Mesendoderm (in vitro differentiated cells): Measurements from ENCODE around the gene MRM2.

Experiments used
- DNase-seq: peaks from one replicate; pipeline ENCODE4 v3.0.0; 2013
- H2AK5ac ChIP-seq: 2 replicates; pipeline ENCODE4 v1.6.1; 2013; ENCODE audit warnings: low read length, inconsistent platforms
- H2BK120ac ChIP-seq: 2 replicates; pipeline ENCODE4 v1.6.1; 2013; ENCODE audit warnings: low read depth, mild to moderate bottlenecking, low read length, moderate library complexity, mixed read lengths
- H2BK15ac ChIP-seq: replicated peaks from 2 replicates; pipeline ENCODE4 v1.6.1; 2013; ENCODE audit warnings: low read depth, mild to moderate bottlenecking, moderate library complexity
- H2BK5ac ChIP-seq: 2 replicates; pipeline ENCODE4 v1.6.1; 2013; ENCODE audit warnings: low read length, inconsistent platforms
- H3K18ac ChIP-seq: 2 replicates; pipeline ENCODE4 v1.6.1; 2013; ENCODE audit warnings: mild to moderate bottlenecking, low read length, mixed read lengths
- H3K23ac ChIP-seq: one replicate; pipeline ENCODE4 v1.6.1; 2013; ENCODE audit warnings: low read length
- H3K27ac ChIP-seq: 2 replicates; pipeline ENCODE4 v1.5.1; 2013; ENCODE audit warnings: low read depth, mild to moderate bottlenecking, inconsistent platforms, low read length, moderate library complexity
- H3K27me3 ChIP-seq: 2 replicates; pipeline ENCODE4 v1.6.1; 2013; ENCODE audit warnings: low read length, control low read depth, mild to moderate bottlenecking, inconsistent platforms; ENCODE audit not compliant: insufficient read depth, poor library complexity
- H3K36me3 ChIP-seq: 2 replicates; pipeline ENCODE4 v1.6.1; 2013; ENCODE audit warnings: low read length, inconsistent platforms; ENCODE audit not compliant: control insufficient read depth, insufficient read depth
- H3K4ac ChIP-seq: one replicate; pipeline ENCODE4 v1.6.1; 2013; ENCODE audit warnings: low read depth, mild to moderate bottlenecking, low read length, moderate library complexity
- H3K4me1 ChIP-seq: 2 replicates; pipeline ENCODE4 v1.6.1; 2013; ENCODE audit warnings: low read depth, low read length, inconsistent platforms; ENCODE audit not compliant: control insufficient read depth
- H3K4me2 ChIP-seq: 2 replicates; pipeline ENCODE4 v1.6.1; 2013; ENCODE audit warnings: low read length
- H3K4me3 ChIP-seq: 2 replicates; pipeline ENCODE4 v1.5.1; 2013; ENCODE audit warnings: mild to moderate bottlenecking, low read length
- H3K56ac ChIP-seq: one replicate; pipeline ENCODE4 v1.6.1; 2013; ENCODE audit warnings: low read length
- H3K79me1 ChIP-seq: 2 replicates; pipeline ENCODE4 v1.6.1; 2013; ENCODE audit warnings: low read length, inconsistent platforms
- H3K79me2 ChIP-seq: 2 replicates; pipeline ENCODE4 v1.6.1; 2013; ENCODE audit warnings: mild to moderate bottlenecking, low read length; ENCODE audit not compliant: control insufficient read depth, insufficient read depth
- H3K9ac ChIP-seq: 2 replicates; pipeline ENCODE4 v1.6.1; 2013; ENCODE audit warnings: low read length, inconsistent platforms
- H4K5ac ChIP-seq: one replicate; pipeline ENCODE4 v1.6.1; 2013; ENCODE audit warnings: low read length
- H4K8ac ChIP-seq: one replicate; pipeline ENCODE4 v1.6.1; 2013; ENCODE audit warnings: low read depth, mild to moderate bottlenecking, control low read depth, low read length, moderate library complexity
- WGBS: extraction: QIAGEN DNeasy Blood & Tissue Kit; methylation state at CpG from one replicate; pipeline ENCODE4 v1.1.7; 2013; ENCODE audit warnings: low lambda C conversion rate, missing lambda C conversion rate; ENCODE audit not compliant: insufficient coverage; ENCODE audit errors: extremely low coverage; 5-methylcytosine and 5-hydroxymethylcytosine counted together

MRM2 gene

DNA sequence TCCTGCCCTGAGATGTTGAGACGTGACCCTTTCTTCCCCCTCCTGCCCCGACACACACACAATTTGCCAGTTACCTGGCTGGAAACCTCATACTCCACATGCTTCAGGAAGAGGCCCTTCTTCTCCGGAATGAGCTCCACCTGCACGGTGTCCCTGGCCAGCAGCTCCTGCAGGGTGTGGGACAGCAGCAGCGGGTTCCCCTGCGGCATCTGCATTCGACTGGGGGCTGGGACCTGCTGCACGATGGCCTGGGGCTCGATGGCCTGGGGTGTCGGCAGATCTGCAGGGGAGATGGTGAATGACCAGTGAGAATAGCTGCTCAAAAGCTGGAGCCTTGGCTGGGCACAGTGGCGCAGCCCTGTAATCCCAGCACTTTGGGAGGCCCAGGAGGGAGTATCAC, 36.0 kb upstream of the MRM2 start:
- H3K4me3 ChIP-seq, result no peak overlapping the region
- H3K9ac ChIP-seq, result no peak overlapping the region
- H3K23ac ChIP-seq, result no peak overlapping the region
- H3K27me3 ChIP-seq, result no peaks in the 10 kb centered on the region
- H4K5ac ChIP-seq, result no peak overlapping the region
- no peak overlapping the region for H2AK5ac ChIP-seq
- H3K27ac ChIP-seq, result no peak overlapping the region
- H3K4me2 ChIP-seq, result no peak overlapping the region
- no peak for DNase-seq
- H2BK15ac ChIP-seq, result no peak overlapping the region
- peaks cover 3% of the 10 kb centered on the region for H3K79me1 ChIP-seq
- H3K4ac ChIP-seq, result no peak overlapping the region
- peaks cover 4% of the 10 kb centered on the region for H3K4me1 ChIP-seq
- H4K8ac ChIP-seq, result no peak overlapping the region
- H3K36me3 ChIP-seq, result no peaks in the 10 kb centered on the region
- H2BK120ac ChIP-seq, result no peak overlapping the region
- no peak overlapping the region for H3K18ac ChIP-seq
- no peak overlapping the region for H2BK5ac ChIP-seq
- H3K56ac ChIP-seq, result no peak overlapping the region
- H3K79me2 ChIP-seq, result no peaks in the 10 kb centered on the region
- WGBS, result no CpG with 5 or more reads among the region's 11 CpGs

DNA sequence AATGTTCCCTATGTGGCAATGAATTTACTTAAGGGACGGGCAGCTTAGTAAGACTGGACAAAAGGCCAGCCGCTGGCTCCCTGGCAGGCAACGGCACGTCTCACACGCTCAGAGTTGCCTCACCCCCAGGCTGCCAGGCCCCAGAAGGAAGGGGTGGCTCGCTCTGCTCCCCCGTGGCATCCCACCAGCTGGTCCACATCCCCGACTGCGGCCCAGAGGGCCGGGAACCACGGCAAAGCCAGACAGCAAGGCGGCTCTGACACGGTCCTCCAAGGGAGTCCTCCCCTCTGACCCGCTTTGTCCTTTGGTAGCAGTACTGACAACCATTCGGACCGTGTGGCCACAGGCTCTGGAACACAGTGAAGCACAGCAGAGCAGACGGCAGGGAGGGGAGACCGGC, 34.1 kb upstream of the MRM2 start:
- Histone ChIP-seq H3K4me3 (no peak overlapping the region), H3K27me3 (no peaks in the 10 kb centered on the region), H3K27ac (no peak overlapping the region), H3K4ac (no peak overlapping the region), H3K23ac (no peak overlapping the region), H3K36me3 (no peaks in the 10 kb centered on the region), H3K9ac (no peak overlapping the region), H2BK120ac (no peak overlapping the region), H2BK15ac (no peak overlapping the region), H3K4me1 (no peaks in the 10 kb centered on the region), H3K56ac (no peak overlapping the region), H2BK5ac (no peak overlapping the region), H3K4me2 (no peak overlapping the region), H4K8ac (no peak overlapping the region), H4K5ac (no peak overlapping the region), H2AK5ac (no peak overlapping the region), H3K79me2 (no peaks in the 10 kb centered on the region), H3K18ac (no peak overlapping the region), H3K79me1 (no peaks in the 10 kb centered on the region)
- DNase-seq, result no peak
- WGBS, result no CpG with 5 or more reads among the region's 18 CpGs

DNA sequence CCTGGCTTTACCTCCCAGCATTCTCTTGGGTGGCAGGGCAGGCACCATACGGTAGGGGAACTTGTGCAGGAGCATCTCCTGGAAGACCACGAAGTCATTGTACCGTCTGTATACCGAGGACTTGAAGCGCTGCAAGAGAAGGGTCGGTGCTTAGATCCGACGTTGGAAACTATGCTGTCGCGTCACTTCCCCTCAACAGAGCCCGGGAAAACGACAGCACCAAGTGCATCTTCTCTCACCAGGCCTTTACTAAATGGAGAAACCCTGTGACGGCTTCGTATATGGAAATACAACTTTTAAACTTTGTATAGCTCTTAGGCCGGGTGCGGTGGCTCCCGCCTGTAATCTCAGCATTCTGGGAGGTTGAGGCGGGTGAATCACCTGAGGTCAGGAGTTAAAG, 33.1 kb upstream of the MRM2 start:
- Histone ChIP-seq H4K8ac (no peak overlapping the region), H2BK120ac (no peak overlapping the region), H2BK15ac (no peak overlapping the region), H3K4me1 (no peaks in the 10 kb centered on the region), H3K23ac (no peak overlapping the region), H3K36me3 (no peaks in the 10 kb centered on the region), H3K56ac (no peak overlapping the region), H3K9ac (no peak overlapping the region), H2AK5ac (no peak overlapping the region), H3K4me3 (no peak overlapping the region), H3K4me2 (no peak overlapping the region), H3K27ac (no peak overlapping the region), H3K79me2 (no peaks in the 10 kb centered on the region), H3K27me3 (no peaks in the 10 kb centered on the region), H3K4ac (no peak overlapping the region), H3K18ac (no peak overlapping the region), H4K5ac (no peak overlapping the region), H3K79me1 (no peaks in the 10 kb centered on the region), H2BK5ac (no peak overlapping the region)
- no peak for DNase-seq
- WGBS, result no CpG with 5 or more reads among the region's 18 CpGs

DNA sequence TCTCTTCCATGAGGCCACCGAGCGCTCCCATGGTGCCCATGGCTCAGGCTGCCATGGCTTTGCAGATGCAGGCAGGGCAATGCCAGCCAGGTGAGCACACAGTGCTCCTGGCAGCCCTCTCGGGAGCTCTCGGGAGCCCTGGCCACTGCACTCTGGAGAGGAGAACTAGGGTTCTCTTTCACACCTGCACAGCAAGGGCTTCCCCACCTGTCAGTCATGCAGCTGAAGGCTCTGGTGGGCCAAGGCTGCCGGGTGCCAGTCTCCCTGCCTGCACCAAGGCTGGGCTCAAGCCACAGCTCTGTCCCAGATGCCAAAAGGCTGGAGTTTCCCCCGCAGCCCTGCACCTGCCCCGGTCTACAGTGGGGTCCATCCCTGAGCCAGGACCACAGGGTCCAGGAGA, 32.7 kb upstream of the MRM2 start:
- Histone ChIP-seq H4K5ac (no peak overlapping the region), H3K56ac (no peak overlapping the region), H3K23ac (no peak overlapping the region), H3K36me3 (no peaks in the 10 kb centered on the region), H3K27ac (no peak overlapping the region), H3K4me3 (no peak overlapping the region), H3K9ac (no peak overlapping the region), H3K4me1 (peaks cover 4% of the 10 kb centered on the region), H3K4me2 (no peak overlapping the region), H3K18ac (no peak overlapping the region), H2AK5ac (no peak overlapping the region), H3K27me3 (no peaks in the 10 kb centered on the region), H2BK15ac (no peak overlapping the region), H3K79me1 (no peaks in the 10 kb centered on the region), H2BK120ac (no peak overlapping the region), H3K4ac (no peak overlapping the region), H3K79me2 (no peaks in the 10 kb centered on the region), H2BK5ac (no peak overlapping the region), H4K8ac (no peak overlapping the region)
- WGBS, result no CpG with 5 or more reads among the region's 7 CpGs
- DNase-seq, result no peak

DNA sequence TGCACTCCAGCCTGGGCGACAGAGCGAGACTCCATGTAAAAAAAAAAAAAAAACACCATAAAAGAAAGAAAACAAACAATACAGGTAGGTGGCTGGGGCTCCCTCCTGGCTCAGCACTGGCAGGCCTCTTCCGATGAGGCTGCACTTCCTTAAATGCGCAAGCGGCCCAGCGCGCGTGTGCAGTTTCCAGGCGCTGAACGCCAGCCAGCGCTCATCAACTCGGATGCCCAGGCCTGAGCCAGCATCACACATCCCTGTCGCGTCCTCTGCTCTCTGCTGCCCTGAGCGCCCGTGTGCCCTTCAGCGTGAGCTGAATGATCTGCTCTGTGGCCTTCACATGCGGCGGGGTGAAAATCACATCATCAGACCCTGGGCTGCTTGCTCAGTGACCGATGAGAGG, 31.9 kb upstream of the MRM2 start:
- Histone ChIP-seq H3K36me3 (no peaks in the 10 kb centered on the region), H3K18ac (no peak overlapping the region), H3K4ac (no peak overlapping the region), H3K27ac (no peak overlapping the region), H4K8ac (no peak overlapping the region), H2AK5ac (no peak overlapping the region), H2BK5ac (no peak overlapping the region), H3K56ac (no peak overlapping the region), H3K9ac (no peak overlapping the region), H4K5ac (no peak overlapping the region), H3K79me2 (no peaks in the 10 kb centered on the region), H3K27me3 (no peaks in the 10 kb centered on the region), H2BK15ac (no peak overlapping the region), H3K4me3 (no peak overlapping the region), H3K79me1 (no peaks in the 10 kb centered on the region), H3K23ac (no peak overlapping the region), H2BK120ac (no peak overlapping the region), H3K4me1 (peaks cover 4% of the 10 kb centered on the region), H3K4me2 (no peak overlapping the region)
- no CpG with 5 or more reads among the region's 20 CpGs for WGBS
- no peak for DNase-seq

DNA sequence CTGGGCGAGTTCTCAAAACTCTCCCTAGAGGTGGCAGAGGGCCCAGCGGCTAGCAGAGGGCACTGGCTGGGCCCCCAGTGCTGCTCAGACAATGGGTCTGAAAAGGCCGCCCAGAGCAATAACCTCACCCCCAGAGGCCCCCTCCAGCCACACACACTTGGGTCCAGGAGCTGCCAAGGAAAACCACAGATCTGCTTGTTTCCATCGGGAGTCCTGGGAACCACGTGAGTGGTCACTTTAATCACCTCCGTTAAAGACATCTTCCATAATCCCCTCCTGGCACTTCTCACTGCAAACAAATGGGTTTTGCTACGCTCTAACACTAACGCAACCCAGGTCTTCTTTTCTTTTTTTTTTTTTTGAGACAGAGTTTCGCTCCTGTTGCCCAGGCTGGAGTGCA, 30.0 kb upstream of the MRM2 start:
- H2AK5ac ChIP-seq, result no peak overlapping the region
- no peak overlapping the region for H3K56ac ChIP-seq
- H3K18ac ChIP-seq, result no peak overlapping the region
- no peaks in the 10 kb centered on the region for H3K27me3 ChIP-seq
- H3K79me2 ChIP-seq, result no peaks in the 10 kb centered on the region
- H4K8ac ChIP-seq, result no peak overlapping the region
- peaks cover 4% of the 10 kb centered on the region for H3K4me1 ChIP-seq
- no peaks in the 10 kb centered on the region for H3K79me1 ChIP-seq
- no peak overlapping the region for H2BK5ac ChIP-seq
- H3K36me3 ChIP-seq, result no peaks in the 10 kb centered on the region
- H4K5ac ChIP-seq, result no peak overlapping the region
- no peak overlapping the region for H3K4ac ChIP-seq
- no CpG with 5 or more reads among the region's 9 CpGs for WGBS
- H3K9ac ChIP-seq, result no peak overlapping the region
- no peak overlapping the region for H2BK15ac ChIP-seq
- no peak for DNase-seq
- H3K23ac ChIP-seq, result no peak overlapping the region
- H3K4me2 ChIP-seq, result no peak overlapping the region
- no peak overlapping the region for H3K4me3 ChIP-seq
- H3K27ac ChIP-seq, result no peak overlapping the region
- H2BK120ac ChIP-seq, result no peak overlapping the region
